Measurements from ENCODE around the gene TCEANC2. TPM values are rescaled to one million over a fixed set of nuclear protein-coding genes. Genes with fewer than 3 reads are reported as not detected.
"Not testable (repeated sequence)": the region's sequence is repeated elsewhere in the genome, so short reads cannot be mapped to it uniquely, and the experiment has no call there.

The TCEANC2 gene
- total RNA-seq, 1 donor from 2014 or later: 6.7 TPM

- DNase-seq (ENCODE audit: low spot score, unreplicated experiment): no peak
- TF ChIP-seq CTCF (IDR thresholded peaks at IDR 0.05; ENCODE audit: unreplicated experiment): no peak
- no peak overlapping the region for H3K4me3 Mint-ChIP-seq (ENCODE audit: low read depth)
These were observed 50.0 kb downstream of the TCEANC2 start for GRCh38 chr1:54103414-54103813.

GRCh38 chr1:54104613-54105012 is 51.2 kb downstream of the TCEANC2 start:
- not testable (repeated sequence) for H3K36me3 Mint-ChIP-seq (ENCODE audit: insufficient read depth); H3K9me3 Mint-ChIP-seq (ENCODE audit: low read depth); DNase-seq (ENCODE audit: low spot score, unreplicated experiment); H3K4me1 Mint-ChIP-seq (ENCODE audit: low read depth); H3K4me3 Mint-ChIP-seq (ENCODE audit: low read depth); H3K27ac Mint-ChIP-seq; H3K27me3 Mint-ChIP-seq

More at GRCh38 chr1:54103414-54103813, 50.0 kb downstream of the TCEANC2 start:
- Mint-ChIP-seq H3K9me3 (ENCODE audit: low read depth) (no peaks in the 10 kb centered on the region), H3K27ac (no peak overlapping the region), H3K27me3 (no peaks in the 10 kb centered on the region), H3K36me3 (ENCODE audit: insufficient read depth) (peaks cover 7% of the 10 kb centered on the region), H3K4me1 (ENCODE audit: low read depth) (peaks cover 5% of the 10 kb centered on the region)

GRCh38 chr1:54105080-54105479 is 51.7 kb downstream of the TCEANC2 start:
- Mint-ChIP-seq H3K27ac (no peak overlapping the region), H3K4me1 (ENCODE audit: low read depth) (peaks cover 4% of the 10 kb centered on the region), H3K4me3 (ENCODE audit: low read depth) (no peak overlapping the region), H3K9me3 (ENCODE audit: low read depth) (no peaks in the 10 kb centered on the region), H3K36me3 (ENCODE audit: insufficient read depth) (peaks cover 7% of the 10 kb centered on the region), H3K27me3 (no peaks in the 10 kb centered on the region)
- no peak for TF ChIP-seq CTCF (IDR thresholded peaks at IDR 0.05; ENCODE audit: unreplicated experiment)
- DNase-seq (ENCODE audit: low spot score, unreplicated experiment): no peak

GRCh38 chr1:54105736-54106269 is 52.4 kb downstream of the TCEANC2 start:
- Mint-ChIP-seq H3K27me3 (no peaks in the 10 kb centered on the region), H3K27ac (no peak overlapping the region), H3K4me1 (ENCODE audit: low read depth) (no peaks in the 10 kb centered on the region), H3K9me3 (ENCODE audit: low read depth) (no peaks in the 10 kb centered on the region), H3K36me3 (ENCODE audit: insufficient read depth) (peaks cover 5% of the 10 kb centered on the region), H3K4me3 (ENCODE audit: low read depth) (no peak overlapping the region)
- DNase-seq (ENCODE audit: low spot score, unreplicated experiment): no peak
- no peak for TF ChIP-seq CTCF (IDR thresholded peaks at IDR 0.05; ENCODE audit: unreplicated experiment)

- H3K27me3 Mint-ChIP-seq: no peaks in the 10 kb centered on the region
- H3K4me3 Mint-ChIP-seq (ENCODE audit: low read depth): no peak overlapping the region
- no peak for DNase-seq (ENCODE audit: low spot score, unreplicated experiment)
- no peaks in the 10 kb centered on the region for H3K4me1 Mint-ChIP-seq (ENCODE audit: low read depth)
- peak; percentile 13 for TF ChIP-seq CTCF (IDR thresholded peaks at IDR 0.05; ENCODE audit: unreplicated experiment)
- no peak overlapping the region for H3K27ac Mint-ChIP-seq
- peaks cover 2% of the 10 kb centered on the region for H3K36me3 Mint-ChIP-seq (ENCODE audit: insufficient read depth)
- no peaks in the 10 kb centered on the region for H3K9me3 Mint-ChIP-seq (ENCODE audit: low read depth)
These were observed 53.7 kb downstream of the TCEANC2 start for GRCh38 chr1:54107131-54107530.

- Mint-ChIP-seq H3K9me3 (ENCODE audit: low read depth) (no peaks in the 10 kb centered on the region), H3K27ac (no peak overlapping the region), H3K27me3 (no peaks in the 10 kb centered on the region), H3K4me1 (ENCODE audit: low read depth) (no peaks in the 10 kb centered on the region), H3K36me3 (ENCODE audit: insufficient read depth) (no peaks in the 10 kb centered on the region), H3K4me3 (ENCODE audit: low read depth) (no peak overlapping the region)
- no peak for TF ChIP-seq CTCF (IDR thresholded peaks at IDR 0.05; ENCODE audit: unreplicated experiment)
- DNase-seq (ENCODE audit: low spot score, unreplicated experiment): no peak
These were observed 54.7 kb downstream of the TCEANC2 start for GRCh38 chr1:54108156-54108555.
